NOMO-1 treated with dmso at 0.1 percent for 144 hours (cell line): ENCODE data around the gene CALML5.

Source experiments
- DNase-seq: peaks from one replicate; lab custom pipeline; 2025; ENCODE audit not compliant: unreplicated experiment; lab: John Stamatoyannopoulos, UW

The CALML5 gene

DNA sequence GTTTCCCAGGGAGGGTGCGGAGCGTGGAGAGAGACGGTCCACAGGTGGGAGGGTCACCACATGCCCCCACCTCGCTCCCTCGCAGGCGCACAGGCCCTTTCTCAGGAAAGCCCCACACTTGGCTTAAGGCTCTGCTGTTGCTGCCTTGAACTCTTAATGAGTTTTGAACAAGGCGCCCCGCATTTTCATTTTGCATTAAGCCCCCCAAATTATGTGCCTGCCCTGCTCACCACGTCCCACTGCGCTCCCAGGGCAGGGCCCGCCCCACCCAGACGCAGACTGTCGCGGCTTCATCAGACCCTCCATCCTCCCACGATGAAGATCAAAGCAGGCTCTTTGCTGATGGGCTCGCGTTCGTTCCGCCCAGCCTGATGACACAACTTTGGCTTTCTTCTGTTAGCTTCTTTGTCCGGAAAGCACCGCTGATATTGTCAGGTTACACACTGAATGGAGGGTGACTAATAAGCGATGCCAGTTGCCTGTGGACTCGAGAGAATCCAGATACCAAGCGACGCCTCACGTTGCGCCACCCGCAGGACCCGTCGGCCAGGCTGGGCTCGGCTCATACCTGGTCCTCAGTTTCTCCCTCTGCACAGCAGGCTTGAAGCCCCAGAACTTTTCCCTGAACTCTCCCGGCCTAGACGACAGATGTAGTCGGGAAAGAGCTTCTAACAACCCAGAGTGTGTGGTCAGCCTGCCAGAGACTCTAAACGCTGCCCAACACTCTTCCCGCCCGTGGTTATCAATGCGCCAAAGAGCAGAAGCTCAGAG is 34.9 kb upstream of the CALML5 start:
- no peak for DNase-seq

DNA sequence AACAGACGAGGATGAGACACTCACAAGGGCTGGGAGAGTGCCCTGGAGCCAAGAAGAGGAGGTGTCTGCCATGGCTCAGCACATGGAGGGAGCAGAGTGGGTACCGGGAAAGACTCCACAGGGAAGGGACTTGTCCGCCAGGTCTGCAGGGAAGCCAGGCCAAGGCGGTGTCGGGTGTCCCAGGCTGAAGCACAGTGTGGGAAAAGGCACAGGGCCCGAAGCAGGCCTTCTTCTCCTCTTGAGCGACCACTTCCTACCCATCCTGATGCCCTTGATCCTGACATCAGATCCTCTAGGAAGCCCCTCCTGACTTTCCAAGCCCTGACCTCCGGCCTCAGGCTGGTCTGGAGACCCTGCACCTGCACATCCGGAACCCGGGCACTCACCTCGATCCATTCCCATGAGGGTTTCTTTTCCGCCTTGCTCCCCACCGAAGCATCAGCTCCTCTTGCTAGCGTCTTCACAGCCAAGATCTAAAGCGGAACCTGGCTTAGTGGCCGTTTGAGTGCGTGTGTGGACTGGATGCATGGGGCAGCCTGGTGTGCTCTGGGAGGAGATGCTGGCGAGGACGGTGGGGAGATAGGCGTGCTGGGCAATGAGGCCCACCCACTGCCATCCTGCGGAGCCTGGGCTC is 33.8 kb upstream of the CALML5 start:
- DNase-seq = no peak

DNA sequence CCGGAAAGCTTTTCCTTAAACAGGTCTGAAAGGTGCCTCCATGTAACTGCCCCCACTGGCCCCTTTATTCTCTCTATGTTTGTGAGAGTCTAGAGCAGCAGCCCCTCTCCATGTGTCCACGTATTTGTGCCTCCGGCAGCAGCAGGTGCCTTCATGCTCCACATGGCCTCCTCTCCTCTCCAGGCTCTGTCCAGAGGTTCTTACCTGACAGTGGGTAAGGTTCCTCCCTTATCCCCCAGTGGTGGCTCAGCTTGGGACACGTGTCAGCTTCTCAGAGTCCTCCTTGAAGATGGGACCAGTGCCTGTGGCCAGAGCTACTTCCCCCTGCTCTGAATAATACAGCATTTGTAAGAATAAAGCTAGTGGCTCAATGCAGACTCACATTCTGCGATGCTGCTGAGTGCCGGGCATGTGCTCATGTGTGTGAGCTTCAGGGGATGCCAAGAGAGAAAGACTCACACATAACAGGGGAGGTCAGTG is 33.3 kb upstream of the CALML5 start:
- DNase-seq = no peak

DNA sequence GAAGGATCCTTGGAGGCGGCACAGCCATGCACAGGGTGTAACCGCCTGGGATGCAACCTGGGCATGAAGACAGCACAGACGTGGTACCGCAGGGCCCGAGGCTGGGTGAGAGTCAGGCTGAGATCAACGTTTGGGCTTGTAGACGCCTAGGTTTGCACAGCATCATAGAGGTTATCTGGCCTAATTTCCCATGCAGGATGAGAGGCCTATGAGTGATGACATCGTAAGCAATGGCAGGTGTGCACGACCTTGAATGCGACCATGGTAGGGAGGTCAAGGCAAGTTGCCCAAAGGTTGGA is 32.9 kb upstream of the CALML5 start:
- no peak for DNase-seq

DNA sequence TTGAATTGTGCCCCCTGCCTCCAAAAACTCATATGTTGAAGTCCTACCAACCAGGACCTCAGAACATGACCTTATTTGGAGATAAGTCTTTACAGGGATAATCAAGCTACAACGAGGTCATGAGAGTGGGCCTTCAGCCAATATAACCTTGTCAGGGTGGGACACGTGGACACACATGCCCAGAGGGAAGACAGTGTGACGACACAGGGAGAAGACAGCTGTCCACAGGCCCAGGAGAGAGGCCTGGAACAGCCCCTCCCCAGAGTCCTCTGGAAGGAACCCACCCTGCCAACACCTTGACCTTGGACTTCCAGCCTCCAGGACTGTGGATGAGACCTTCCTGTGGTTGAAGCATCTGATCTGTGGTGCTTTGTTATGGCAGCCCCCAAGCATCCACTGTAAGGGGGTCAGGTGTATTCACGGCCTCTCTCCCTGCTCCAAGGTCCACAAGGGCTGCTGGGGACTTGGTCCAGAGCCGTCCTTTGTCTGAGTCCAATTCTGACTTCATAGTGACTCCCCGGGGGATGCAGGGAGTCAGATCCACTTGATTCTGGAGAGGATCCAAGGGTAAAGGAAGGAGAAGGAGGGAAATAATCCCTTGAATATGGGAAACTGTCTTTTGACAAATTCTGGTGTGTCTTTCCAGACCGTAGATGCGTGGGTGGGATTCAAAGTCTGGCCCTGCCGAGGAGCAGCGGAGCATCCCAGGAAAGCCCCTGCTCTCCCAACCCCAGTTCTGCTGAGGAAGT is 32.4 kb upstream of the CALML5 start:
- no peak for DNase-seq

DNA sequence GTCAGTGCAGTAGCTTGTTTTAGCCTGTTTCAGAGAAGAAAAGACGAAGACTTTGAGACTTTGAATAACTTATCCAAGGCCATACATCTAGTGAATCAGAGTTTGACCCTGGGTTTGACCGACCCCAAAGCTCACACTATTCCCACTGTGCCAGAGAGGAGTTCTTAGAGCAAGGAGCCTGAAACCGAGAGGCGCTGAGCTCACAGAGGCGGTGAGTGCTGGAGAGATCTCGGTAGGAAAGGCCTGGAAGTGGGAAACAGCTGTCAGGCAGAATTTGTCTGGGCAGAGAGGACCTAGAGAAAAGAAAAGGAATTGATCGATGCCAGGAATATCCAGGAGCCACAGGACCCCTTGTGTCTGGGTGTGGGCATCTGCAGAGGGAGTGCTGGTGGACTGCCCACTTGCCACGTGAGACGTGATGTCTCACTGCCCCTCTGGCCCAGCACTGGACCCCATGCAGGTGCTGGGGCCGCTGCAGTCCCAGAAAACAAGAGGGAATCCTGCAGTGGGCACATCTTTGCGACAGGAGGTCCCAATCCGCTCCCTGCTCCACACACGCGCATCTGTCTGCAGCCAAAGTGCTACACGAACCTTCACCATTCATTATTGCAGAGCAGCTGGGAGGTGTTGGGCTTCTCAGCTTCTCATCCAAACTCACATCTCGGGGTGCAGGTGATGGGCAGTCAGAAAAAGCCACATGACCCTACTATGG is 31.6 kb upstream of the CALML5 start:
- no peak for DNase-seq

DNA sequence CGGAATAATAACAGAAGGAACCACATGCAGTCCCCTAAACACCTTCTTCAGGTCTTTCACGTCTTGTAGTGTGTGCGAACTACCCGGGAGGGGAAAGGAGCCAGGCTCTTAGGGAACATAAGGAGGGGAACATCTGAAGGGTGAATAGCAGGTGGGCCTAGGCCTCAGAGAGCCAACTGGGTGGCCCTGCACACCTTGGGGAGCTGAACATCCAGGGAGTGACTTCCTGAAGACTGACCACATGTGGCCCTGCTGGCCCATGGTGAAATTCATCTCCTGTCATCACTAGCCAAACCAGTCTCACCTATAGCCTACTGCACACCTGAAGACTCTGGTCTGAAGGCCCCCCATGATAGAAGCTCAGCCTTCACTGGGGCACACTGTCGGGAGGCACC is 31.0 kb upstream of the CALML5 start:
- no peak for DNase-seq

DNA sequence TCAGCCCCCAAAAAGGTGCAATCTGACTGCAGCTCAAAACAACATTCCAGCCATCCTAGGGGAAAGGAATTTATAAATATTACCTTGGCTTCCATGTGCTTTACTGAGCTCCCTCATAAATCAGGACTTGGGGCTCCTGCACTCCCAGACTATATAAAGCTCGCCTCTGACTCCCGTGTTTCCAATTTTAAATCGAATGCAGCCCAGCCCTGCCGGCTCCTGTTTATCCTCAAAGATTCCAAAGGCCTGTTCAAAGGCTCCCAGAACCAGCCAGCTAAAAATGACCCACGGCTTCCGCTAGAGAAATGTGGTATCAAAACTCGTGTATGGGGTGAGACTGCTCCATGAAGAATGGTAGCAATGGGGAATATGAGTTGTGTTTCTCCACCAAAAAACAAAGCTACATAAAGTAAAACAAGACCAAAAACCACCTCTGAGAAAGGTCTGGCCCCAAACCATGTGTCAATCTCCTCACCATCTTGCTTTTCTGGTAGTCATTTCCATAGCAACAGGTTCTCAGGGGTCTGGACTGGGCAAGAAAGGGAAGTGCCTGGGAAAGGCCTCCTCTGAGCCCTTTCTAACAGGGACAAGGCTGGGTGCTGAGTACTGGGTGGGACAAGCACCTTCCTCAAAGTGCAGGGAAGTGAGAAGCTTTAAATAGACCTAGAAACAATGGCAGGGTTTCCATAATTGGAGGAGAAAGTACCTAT is 30.5 kb upstream of the CALML5 start:
- no peak for DNase-seq

DNA sequence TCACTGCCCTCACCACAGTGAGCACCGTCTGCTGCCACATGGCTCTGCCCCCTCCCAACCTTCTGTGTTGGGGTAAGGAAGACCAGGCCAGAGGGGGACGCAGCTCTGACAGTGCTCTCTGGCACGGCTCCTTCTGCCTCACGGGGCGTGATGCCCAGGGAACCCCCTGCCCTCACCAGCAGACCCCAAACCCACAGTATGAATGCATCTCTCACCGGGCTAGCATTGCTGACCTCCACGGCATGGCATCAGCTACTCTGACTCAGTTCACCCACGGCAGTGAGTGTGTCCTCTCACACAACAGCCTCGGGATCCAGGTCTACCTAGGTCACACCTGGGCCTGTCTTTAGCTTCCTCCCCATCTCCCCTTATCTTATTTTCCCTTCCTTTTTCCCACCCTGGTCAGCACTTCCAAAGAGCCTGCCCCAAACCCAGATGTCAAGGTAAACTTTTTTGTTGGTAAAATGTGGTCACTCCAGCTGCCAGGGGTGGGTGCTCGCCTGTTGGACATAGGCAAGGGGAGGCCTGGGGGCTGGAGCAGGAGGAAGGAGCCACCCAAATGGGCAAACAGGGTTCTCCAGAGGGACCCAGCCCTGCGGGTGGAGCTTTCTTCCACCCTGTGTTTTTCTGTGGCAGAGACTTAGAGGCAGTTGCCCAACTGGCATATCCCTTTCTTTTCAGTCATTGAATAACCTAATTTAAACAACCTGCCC is 29.8 kb upstream of the CALML5 start:
- DNase-seq = no peak

DNA sequence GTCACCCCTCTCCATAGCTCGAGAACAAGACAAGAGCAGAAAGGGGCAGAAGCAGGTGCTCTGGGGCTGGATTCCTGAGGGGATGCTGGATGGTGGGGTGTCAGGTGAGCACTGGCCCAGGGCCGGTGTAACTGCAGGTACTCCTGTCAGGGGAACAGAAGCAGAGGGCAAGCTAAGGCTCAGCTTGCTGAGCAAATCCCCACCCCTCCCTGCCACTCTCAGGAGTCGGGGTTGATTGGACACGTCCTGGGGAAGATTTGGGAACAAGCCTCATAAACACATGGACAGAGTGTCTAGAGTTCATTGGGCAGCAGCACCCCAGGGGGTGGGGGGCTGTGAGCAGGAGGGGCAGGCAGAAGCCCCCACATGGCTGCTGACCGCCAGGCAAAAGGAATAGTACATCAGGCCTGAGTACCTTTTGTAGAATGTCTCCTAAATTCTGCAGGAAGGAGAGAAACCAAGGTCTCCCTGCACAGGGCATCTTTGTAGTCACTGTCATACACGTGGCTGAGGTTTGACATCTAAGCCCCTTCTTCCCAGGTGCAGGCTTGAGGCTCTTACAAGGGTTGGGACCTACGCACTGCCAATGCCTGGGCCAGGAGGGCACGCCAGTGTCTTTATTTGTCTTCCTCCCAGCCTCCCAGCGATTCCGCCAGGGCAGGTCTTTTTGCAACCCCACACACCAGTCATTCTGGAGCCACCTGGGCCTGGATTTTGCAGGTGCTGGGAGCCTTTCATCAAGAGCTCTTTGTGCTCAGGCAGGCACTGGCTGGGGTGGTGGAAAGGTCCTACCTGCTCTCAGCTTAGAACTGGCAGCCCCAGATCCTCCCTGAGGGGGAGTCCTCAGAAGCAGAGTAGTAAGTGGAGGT is 28.2 kb upstream of the CALML5 start:
- DNase-seq = no peak

DNA sequence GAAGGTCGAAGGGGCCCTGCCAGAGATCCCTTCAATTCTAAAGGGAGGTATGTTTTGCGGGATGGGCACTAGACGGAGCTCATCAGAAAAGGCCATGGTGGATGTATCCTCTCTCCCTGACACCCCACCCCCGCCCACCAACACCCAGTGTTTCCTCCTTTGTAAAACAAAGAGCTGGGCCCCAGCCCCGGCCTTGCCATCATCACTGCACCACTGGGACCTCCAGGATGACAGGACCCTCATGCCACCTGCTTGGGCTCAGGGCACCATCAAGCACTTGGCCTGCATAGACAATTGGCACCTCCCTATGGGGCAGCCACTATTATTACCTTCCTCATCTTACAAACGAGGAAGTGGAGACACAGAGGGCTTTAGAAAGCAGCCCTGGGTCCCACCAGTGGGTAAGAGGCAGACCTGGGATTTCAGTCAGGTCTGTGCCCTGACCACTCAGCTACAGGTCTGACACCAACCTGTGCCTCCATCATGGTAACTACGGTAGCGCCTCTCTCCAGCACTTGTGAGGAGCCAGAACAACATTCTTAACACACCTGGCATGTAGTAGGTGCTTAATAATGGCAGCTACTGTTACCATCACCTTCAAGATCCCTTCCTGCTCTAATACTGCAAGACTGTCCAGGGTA is 27.4 kb upstream of the CALML5 start:
- DNase-seq = no peak

DNA sequence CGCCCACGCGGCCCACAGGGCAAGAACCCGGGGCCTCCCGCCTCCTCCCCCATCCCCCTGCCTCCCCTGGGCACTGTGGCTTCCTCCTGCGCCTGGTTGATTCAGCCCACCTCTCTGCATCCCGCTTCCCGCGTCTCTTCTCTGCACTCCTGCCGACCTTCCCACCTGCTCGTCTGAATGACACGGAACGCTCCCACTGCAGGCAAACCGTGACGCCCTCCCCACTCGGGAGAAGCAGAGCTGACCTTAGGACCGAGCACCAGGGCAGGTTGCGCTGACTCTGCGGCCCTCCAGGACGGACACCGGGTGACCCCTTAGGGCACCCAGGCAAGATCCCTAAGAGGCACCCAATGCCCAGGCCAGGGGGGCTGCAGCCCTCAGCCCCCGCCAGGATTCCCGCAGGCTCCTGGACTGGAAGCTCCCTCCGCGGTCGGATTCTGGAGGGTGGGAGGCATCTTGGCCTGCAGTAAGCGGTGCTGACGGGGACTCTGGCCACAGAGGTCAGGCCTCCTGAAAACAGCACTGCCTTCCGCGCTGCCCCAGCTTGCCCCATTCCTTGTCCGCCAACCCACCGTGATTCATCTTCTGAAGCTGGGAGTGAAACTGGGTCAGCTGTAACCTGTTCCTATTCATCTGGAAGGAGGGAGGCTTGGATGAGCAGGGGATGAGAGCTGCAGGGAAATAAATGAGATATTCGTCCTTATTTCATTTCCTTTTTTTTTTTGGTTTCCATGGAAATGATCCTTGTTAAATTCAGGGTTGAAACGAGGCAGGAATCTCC is 26.4 kb upstream of the CALML5 start:
- no peak for DNase-seq

DNA sequence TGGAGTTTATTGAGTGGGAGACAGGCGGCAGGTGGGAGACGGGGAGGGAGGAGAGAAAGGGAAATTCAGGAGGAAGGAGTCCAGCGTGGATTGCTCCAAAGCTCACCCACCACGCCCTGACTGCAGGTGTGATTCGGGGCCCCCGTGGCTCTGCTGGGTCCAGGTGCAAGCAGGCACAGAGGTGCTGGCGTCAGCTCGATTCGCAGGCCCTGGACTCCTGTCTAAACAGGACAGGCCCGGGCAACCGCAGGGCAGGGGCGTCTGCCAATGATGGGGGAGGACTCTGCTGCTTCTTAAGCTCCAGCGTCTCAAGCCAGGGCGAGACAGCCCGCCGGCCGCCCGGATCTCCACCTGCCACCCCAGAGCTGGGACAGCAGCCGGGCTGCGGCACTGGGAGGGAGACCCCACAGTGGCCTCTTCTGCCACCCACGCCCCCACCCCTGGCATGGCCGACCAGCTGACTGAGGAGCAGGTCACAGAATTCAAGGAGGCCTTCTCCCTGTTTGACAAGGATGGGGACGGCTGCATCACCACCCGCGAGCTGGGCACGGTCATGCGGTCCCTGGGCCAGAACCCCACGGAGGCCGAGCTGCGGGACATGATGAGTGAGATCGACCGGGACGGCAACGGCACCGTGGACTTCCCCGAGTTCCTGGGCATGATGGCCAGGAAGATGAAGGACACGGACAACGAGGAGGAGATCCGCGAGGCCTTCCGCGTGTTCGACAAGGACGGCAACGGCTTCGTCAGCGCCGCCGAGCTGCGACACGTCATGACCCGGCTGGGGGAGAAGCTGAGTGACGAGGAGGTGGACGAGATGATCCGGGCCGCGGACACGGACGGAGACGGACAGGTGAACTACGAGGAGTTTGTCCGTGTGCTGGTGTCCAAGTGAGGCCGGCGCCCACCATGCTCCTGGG is 25.5 kb upstream of the CALML5 start, which contains the start of gene CALML3:
CALML3 (plus strand) TSS at position 321 of the 920 bp plus-strand sequence; CDS start at position 446, 125 bp downstream.
- no peak for DNase-seq

DNA sequence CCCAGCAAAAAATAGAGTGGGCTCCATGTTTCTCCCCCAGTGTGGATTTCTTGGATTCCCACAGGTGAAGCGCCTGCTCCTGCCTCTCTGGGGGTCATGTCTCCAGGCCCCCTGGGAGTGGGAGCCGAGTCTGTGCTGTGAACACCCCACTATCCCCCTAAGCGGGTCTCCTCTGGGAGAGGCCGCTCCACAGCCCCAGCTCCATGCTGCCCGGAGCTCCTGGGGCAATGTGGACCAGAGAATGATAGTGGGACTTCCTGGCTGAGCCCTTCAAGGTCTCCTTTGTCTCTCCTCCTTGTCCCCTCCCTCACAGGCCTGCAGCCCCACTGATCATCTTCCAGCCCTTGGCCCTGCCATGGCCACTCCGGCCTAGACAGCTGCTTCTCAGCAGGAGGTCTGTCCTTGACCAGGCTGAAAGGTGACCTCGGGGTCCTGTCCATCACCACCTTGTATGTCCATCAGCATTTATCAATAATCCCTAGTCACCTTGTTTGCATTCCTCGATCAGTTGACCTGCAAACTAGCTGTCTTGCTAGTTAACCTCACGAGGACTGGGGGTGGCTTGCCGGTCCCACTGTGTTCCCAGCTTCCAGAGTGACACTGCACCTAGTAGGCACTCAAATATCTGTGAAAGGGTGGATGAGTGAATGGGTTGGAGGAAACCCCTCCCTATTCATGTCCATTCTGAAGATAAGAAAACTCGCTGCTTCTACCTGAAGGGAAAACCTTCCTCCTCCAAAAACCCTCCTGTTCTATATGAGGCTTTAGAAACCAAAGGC is 24.6 kb upstream of the CALML5 start:
- no peak for DNase-seq

DNA sequence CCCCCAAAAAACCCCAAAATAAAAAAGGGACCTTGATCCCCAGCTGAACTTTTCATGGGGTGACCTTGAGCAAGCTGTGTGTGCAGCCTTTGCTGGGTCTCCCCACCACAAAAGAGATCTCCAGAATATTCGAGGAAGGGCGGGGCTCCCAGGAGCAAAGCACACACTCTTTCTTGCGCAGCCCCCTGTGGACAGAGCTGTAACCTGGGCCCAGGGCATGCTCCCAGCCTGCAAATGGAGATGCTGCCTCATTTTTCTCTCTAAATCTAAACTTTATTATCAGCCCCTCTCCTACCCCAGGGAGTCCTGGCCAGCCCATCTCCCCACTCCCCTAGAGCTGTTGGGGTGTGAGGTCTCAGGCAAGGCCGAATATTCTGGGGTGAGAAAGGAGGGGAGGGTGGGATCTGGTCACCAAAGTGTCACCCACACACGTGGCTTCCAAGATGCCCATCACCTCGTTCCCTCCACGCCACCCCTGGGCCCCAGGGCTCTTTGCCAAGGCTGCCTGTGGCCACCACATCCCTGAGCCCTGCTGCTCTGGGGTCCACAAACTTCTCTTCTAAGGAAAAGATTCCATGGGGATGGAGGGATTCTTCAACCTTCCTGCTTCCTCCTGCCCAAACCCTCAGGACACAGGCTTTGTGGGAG is 23.7 kb upstream of the CALML5 start:
- no peak for DNase-seq

DNA sequence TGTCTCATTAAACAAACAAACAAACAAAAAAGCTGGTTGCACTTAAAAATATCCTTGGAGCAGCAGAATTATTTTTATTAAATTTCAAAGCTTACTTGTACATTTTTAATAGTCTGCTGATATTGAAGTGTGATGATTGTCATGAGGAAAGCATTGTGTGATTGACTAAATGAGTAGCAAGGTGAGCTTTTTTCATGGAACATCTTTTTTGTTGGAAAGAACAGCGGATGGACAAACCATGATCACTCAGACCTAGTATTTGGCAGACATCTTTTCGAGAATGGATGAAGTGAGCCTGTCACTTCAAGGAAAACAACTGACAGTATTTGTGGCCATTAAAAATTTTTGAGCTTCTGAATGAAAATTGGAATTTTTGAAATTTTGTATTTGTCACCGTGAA is 19.7 kb upstream of the CALML5 start:
- DNase-seq = no peak
